OCI-M1 (cell line): Measurements from ENCODE around the gene PANK4.
A peak's percentile ranks its signal among the peaks of the same experiment; 100 is the strongest.

Source experiments
- DNase-seq: peaks from one replicate; lab custom pipeline; 2025; lab: John Stamatoyannopoulos, UW

The PANK4 gene

GRCh38 chr1:2476061-2476999, 50.1 kb downstream of the PANK4 start, which contains the start of gene PLCH2:
TSS of gene PLCH2 (plus strand) at chr1:2476289. CDS start at chr1:2476589, 300 bp downstream.
- no peak for DNase-seq

DNA sequence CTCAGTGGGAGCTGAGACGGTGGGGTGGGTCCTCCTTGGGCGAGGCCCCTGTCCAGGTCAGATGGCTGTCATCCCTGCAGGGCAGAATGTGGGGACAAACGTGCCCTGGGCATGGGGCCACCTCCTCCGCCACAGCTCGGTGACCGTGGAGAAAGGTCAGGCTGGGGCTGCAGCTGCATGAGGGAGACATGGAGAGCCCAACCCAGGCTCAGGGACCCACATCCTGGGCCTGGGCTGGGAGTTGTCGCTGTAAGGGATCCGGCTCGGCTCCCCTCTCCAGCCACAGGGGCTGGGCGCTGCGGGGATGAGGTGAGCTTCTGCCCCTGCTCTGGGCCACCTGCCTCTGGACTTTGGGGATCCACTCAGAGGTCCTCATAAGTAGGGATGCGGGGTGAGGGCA, 50.8 kb downstream of the PANK4 start:
- DNase-seq: no peak

DNA sequence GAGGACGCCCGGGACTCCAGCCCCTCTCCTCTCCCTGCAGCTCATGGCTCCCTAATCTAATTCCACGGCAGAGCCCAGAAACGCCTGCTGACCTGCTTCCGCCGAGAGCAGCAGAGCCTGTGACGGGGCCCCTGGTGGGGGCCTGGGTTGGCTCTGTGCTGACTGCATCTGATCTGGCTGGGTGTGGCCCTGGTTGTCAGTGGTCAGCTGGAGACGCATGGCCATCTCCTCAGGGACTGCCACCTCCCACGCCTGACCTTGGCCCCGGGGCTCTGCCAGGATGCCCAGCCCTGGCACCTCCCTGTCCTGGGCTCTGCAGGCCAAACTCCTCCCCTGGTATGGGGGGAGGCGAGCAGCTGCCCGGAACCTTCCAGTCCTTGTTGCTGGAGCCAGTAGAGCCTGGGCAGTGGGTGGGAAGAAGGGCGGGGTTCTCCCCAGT, 51.4 kb downstream of the PANK4 start:
- peak; percentile 3 for DNase-seq

GRCh38 chr1:2474104-2474844, 52.1 kb downstream of the PANK4 start:
- no peak for DNase-seq

DNA sequence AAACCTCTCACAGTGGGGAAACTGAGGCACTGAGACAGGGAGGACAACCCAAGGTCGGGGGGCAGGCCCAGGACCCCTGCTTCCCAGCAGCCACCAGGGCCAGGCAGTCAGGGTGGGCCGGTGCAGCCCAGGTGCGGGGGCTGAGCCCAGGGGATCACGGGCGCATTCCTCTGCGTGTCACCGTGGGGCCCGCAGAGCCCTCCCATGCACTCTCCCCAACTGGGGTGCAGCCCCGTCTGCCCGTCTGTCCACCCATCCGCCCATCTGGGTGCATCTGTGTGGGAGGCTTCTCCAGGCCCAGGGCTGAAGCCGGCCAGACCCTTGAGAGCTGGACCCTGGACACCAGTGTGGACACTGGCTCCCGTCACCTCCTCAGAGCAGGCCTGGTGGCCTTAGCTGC, 53.2 kb downstream of the PANK4 start:
- no peak for DNase-seq

- no peak for DNase-seq
Measured at GRCh38 chr1:2472561-2473177, 53.7 kb downstream of the PANK4 start.

- DNase-seq: no peak
Measured at GRCh38 chr1:2472109-2472508, 54.3 kb downstream of the PANK4 start.

GRCh38 chr1:2471587-2472001, 54.8 kb downstream of the PANK4 start:
- DNase-seq: no peak

GRCh38 chr1:2471159-2471471, 55.3 kb downstream of the PANK4 start:
- DNase-seq: no peak

- DNase-seq: no peak
Measured at GRCh38 chr1:2470290-2471158, 55.9 kb downstream of the PANK4 start.

- no peak for DNase-seq
Measured at GRCh38 chr1:2469103-2469940, 57.1 kb downstream of the PANK4 start.

DNA sequence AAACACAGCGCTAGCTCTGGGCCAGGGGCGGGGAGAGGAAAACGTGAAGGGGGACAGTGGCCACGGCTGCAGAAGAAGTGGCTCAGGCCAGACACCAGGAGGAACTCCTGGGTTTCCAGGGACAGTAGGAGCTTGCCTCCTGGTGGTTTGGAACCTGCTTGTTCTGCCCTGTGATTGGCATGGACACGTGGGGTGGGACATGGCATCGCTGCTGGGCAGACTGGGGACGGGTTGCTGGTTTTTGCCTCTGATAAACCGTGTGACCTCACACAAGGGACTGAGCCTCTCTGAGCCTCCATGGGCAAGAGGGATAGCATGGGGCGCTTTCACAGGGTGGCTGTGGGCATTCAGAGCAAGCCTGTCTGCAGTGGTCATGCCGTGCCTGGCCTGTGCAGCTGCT, 57.9 kb downstream of the PANK4 start:
- DNase-seq: no peak

DNA sequence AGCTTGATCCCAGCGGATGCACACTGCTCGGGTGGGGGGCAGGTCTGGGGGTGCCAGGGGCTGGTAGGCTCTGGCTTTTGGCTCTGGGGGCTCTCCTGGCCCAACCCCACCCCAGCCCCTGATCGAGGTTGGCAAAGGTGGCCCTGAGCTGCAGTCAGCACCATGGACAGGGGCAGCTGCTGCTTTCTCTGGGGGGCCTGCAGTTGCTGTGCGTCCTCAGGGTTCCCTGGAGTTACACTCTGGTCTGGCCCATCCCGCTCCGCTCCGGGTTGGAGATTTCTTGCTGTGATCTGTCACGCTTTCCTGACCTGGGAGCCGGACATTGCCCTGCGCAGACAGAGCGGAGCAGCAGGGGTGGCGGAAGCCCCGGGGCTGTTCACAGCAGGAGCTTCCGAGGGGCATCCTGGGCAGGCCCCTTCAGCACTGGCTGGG, 58.3 kb downstream of the PANK4 start:
- DNase-seq: peak; percentile 42

DNA sequence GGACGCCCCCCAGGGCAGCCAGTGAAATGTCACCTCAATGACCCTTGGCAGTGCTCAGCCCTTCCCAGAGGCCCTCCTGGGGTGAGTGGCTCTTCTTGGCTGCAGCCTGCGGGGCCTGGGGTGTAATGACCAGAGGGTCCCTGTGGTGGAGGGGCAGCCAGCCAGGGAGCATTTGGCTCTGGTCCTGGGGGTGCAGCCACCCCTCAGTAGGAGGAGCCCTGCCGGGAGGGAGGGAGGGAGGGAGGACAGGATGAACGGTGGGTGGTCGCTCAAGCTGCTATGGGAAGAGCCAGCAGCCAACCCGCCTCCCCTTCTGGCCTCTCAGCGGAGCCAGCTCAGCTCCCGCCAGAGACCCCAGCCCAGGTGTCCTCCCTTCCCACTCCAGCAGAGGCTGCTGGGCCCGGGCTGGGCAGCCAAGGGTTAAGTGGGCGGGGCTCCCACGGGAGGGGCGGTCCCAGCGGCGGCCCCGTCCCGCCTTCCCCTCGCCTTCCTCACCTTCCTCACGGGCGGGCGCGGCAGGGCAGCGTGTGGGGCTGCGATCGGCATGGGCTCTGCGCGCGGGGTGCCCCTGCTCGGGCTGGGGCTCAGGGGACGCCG, 59.3 kb downstream of the PANK4 start:
- DNase-seq: no peak

- no peak for DNase-seq
Measured at GRCh38 chr1:2466270-2466665, 60.1 kb downstream of the PANK4 start.

DNA sequence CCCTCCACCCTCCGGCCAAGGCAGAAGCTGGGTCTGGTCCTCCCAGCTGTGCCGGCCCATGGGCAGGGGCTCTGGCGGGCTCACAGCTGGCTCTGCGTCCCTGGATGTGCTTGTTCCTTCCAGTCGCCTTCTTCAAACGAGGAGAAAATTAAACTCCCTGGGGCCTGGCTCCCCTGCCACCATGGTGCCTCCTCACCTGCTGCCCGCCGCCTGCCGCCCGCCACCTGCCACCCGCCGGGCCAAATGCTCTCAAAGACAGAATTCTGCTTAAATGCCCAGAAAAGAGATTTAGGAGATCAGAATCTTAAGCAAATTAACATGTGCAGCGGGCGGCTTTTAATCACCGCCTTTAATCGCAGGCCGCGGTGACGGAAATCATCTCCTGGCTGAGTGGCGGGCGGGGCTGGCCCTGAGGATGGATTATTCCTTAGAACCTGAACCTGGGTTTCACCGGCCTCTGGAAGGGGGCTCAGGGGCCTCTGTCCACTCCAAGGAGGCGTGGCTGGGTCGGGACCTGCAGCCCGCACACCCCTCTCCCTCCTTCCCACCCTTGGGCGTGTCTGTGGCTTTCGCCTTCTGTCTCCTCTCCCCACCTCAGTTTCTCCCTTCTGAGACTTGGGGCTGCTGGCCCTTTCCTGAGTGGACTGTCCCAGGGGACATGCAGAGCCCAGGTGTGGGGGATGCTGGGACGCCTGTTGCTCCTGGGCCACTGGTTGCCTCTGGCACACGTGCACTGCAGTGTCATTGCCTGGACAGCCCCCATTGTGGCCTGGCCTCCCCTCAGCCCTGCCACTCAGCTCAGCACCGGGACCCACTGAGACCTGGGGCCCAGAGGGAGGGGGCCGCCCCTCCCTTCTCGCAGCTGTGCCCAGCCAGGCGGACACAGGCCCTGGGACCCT, 60.8 kb downstream of the PANK4 start:
- DNase-seq: no peak

DNA sequence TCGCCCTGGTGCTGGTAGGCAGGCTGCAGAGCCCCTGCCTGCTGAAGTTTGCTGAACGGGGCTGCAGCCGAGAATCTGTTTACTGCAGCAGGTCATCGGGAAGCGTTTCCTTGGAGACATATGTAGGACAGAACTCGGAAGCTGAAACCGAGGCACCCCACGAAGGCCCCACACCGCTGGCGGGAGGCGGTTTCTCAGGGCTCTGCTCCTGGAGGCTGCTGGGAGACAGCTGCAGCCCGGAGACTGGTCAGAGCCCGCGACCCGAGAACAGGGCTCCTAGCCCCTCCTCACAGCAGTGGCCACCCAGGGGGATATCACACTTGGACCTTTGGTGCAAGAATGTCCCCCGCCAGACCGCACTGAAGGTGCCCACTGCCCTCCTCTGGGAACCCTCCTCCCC, 63.0 kb downstream of the PANK4 start:
- DNase-seq: no peak

DNA sequence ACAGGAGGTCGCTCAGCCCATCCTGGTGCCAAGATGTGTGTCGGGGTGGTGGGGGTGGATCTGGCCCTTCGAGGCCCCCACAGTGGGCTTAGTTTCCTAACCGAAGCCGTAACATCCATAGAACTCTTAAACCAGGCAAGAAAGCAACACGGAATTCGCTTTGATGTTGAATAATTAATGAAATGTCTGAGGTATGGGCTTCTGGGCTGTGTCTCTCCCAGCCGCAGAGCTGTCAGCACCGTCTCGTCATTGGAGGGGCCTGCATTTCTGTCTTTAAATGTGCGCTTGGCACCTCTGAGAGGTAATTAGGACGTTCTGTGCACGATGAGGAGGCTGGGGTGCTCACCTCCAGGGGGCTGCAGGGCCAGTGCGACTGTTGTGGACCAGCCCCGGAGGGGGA, 63.6 kb downstream of the PANK4 start:
- DNase-seq: no peak

GRCh38 chr1:2460996-2461751, 65.2 kb downstream of the PANK4 start:
- no peak for DNase-seq
